Transverse colon (tissue), 4 donors: ENCODE measurements around the gene LRRIQ1.

ENCODE experiments used
- POLR2A ChIP-seq: fragments of 450-650 bp; IDR thresholded peaks from one replicate; pipeline ENCODE4 v1.6.1; 2016; ENCODE audit warnings: antibody characterized with exemption, mild to moderate bottlenecking, moderate library complexity
- POLR2AphosphoS5 ChIP-seq, 3 donors: sonication (generic); formaldehyde crosslinking; IDR thresholded peaks; one replicate each; pipeline ENCODE4 v1.6.1; 2016; ENCODE audit warnings: antibody characterized with exemption in 3 of 3
- TF ChIP-seq, protein P1 (sequence below), 5 experiments: fragments of 200-600 bp in 3 of 5; fragments of 450-650 bp in 2 of 5; sonication (generic) in 3 of 5; IDR thresholded peaks; 1 replicate in 2 of 5; 2 replicates in 3 of 5; pipeline ENCODE4 v1.5.1; 2016 to 2017; ENCODE audit warnings: antibody characterized with exemption in 5 of 5, inconsistent platforms in 3 of 5, mild to moderate bottlenecking in 2 of 5, moderate library complexity in 1 of 5

DNA sequence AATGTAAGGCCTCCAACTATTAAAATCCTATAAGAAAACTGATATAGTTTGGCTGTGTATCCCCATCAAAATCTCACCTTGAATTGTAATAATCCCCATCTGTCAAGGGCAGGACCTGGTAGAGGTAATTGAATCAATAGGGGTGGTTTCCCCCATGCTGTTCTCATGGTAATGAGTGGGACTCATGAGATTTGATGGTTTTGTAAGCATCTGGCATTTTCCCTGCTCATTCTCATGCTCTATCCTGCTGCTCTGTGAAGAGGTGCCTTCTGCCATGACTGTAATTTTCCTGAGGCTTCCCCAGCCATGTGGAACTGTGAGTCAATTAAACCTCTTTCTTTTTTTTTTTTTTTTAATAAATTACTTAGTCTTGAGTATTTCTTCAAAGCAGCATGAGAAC is 31.9 kb upstream of the LRRIQ1 start:
- TF ChIP-seq, protein P1, sequence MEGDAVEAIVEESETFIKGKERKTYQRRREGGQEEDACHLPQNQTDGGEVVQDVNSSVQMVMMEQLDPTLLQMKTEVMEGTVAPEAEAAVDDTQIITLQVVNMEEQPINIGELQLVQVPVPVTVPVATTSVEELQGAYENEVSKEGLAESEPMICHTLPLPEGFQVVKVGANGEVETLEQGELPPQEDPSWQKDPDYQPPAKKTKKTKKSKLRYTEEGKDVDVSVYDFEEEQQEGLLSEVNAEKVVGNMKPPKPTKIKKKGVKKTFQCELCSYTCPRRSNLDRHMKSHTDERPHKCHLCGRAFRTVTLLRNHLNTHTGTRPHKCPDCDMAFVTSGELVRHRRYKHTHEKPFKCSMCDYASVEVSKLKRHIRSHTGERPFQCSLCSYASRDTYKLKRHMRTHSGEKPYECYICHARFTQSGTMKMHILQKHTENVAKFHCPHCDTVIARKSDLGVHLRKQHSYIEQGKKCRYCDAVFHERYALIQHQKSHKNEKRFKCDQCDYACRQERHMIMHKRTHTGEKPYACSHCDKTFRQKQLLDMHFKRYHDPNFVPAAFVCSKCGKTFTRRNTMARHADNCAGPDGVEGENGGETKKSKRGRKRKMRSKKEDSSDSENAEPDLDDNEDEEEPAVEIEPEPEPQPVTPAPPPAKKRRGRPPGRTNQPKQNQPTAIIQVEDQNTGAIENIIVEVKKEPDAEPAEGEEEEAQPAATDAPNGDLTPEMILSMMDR (IDR thresholded peaks at IDR 0.05): no peak
- TF ChIP-seq POLR2A (no peak), POLR2AphosphoS5 (IDR thresholded peaks at IDR 0.05) (no peak)
